HuH-7 (cell line): ENCODE data around the gene STAMBPL1.
"Not testable (repeated sequence)": the region's sequence is repeated elsewhere in the genome, so short reads cannot be mapped to it uniquely, and the experiment has no call there.

ENCODE experiments used
- DNase-seq: peaks from one replicate; pipeline ENCODE4 v3.0.0; 2011; ENCODE audit warnings: low spot score

The STAMBPL1 gene

DNA sequence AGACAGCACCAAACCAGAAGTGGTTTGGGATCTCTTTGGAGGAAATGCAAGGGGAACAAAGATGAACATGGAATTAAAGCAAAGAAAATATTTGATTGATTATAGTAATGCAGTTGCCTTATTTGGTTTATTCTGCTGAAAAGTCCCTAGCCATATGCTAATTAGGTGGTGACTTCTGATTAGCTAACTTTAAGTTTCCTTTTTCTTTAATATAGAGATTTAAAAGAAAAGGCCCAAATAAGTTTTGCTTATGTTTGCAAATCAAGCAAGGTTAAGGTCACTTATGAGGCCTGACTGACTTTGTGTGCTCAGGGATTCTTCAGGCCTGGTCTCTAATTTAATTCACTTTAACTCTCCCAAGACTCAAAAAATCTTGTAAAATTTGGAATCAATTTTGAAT, 22.2 kb upstream of the STAMBPL1 start:
- DNase-seq: no peak

DNA sequence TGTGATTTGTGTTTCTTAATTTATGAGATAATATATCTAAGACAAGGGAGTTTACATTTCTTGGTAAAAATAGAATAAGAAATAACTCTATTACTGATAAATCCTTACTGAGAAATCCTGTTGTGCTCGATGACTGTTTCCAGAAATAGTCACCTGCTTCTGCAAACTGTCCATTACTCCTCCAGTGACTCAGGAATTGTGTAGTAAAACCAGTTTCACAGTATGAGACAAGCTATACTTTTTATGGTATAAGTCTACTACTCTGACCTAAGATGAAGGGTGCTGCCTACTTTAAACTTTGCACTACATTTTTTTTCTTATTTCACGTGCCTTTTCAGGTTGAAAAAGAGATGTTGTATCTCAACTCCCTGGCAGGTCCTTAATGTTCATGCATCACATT, 21.6 kb upstream of the STAMBPL1 start:
- no peak for DNase-seq

DNA sequence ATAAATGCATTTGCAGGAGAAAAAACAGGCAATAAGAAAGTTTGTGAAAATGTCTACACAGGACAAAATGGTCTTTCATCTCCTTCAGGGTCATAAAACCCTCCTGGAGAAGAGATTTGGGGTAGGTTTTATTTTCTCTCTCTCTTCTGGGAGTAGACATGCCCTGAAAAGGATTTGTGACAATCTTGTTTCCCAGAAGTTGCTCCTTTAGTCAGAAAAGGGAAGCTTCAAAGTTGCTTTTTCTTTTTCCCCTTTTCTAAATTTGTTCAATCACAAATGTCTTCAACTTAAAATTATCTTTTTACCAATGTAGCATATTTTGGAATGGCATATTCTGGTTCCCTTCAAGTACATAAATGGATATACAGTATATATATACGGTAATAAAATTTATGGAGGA, 19.0 kb upstream of the STAMBPL1 start:
- DNase-seq: no peak

DNA sequence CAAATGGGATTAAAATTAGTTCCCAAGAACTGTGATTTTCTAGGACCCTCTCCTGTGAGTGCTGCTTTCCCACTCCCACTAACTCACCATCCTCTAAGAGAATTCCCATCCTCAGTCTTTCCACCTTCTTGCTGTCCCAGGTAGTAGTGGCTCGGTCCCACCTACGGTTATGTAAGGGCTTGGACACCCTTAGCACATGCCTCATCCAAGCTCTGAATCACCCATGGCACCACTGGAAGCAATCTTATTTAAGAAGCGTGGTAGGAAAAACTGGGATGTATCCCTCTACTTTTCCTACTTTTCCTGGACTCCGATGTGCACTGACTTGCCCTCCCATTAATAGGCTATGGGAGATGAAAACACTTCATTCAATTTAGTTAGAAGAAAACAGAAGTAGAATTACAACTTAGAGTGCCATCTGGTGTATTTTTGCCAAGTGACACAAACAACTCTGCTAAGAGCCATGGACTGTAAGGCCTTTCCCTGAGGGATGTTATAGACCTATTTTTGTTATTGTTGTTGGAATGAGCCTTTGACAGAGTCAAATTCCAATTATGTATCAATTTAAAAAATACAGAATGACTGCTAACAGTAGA, 14.7 kb upstream of the STAMBPL1 start:
- DNase-seq: no peak

DNA sequence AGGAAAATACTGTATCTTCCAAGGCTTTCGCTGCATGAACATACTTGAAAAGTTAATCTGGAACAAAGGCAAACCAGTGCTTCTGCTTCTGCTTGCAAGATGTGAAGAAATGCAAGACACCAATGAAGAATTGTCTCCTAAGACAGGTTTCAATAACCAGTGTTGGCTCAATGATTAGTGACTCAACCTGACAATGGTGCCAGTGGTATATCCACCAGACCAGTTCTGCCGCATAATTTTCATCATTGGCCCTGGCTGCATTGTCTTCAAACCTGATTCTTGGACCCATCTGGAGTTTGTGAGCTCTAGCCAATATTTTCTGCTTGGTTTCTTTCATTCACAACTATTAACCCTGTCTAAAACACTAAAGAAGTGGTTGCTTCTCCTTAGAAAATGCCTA, 13.6 kb upstream of the STAMBPL1 start:
- DNase-seq: no peak

DNA sequence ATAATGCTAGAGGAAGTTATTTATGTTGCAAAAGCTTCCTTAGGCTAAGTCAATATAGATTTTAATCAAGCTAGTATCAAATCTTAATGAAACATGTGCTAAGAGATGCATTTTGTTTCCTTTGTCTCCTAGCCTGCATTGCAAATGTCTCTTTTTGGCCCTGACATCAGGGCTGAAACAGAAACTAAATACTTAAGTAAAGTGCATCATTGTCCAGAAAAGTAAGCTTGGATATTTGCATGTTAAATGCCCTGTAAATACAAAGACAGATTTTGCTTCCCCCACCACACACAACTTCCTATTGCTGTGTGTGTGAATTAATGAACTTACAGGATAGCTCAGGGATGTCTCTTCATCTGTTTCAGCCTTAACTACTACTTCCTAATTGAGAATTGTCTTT, 10.0 kb upstream of the STAMBPL1 start:
- no peak for DNase-seq

DNA sequence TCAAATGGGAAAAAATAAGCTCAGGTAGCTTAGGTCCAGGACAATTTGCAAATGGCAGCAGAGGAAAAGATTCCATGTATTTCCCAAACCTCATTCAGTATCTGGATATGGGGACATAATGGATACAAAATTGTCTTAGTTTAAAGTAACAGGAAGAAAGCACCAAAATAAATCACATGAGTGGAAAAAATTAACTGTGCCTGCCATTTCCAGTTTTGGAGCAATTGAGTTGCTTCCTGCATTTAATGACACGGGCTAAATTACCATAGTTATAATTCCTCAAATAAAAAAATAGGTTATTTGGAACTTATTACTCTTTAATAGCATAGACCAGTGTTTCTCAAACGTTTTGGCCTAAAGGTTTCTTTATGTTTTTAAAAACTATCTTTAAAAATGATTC, 6.3 kb upstream of the STAMBPL1 start:
- no peak for DNase-seq

DNA sequence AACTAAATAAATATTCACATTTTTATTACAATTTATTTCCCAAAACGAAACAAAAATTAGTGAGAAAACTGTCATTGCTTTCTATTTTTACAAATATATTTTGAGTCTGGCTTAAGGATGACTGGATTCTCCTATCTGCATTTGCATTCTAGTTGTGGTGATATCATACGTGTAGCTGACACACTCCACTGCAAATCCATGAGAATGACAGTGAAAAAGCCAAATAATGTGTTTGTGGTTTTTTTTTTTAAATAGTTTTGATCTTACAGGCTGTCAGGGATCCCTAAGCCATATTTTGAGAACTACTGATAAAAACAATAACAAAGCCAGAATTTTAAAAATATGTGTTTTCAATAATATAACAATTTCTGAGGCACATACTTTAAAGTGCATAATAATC, 5.8 kb upstream of the STAMBPL1 start:
- DNase-seq: no peak

DNA sequence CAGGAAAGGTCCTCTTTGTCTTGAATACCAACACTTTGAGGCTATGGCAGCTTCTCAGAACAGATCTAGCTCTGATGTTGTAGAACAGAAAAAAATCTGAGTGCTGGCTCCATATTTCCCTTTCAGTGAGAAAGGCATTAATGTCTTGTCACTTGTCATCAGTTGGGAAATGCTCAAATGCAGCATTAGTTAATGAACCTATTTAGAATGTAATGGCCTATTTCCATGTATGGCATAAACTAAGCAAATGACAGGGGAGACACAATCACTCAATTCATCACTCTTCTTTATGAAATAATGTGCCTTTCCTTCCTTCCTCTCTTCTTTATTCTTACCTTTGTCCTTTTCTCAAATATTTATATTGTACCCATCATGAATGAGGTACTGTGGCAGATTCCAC, 5.0 kb upstream of the STAMBPL1 start:
- DNase-seq: no peak

DNA sequence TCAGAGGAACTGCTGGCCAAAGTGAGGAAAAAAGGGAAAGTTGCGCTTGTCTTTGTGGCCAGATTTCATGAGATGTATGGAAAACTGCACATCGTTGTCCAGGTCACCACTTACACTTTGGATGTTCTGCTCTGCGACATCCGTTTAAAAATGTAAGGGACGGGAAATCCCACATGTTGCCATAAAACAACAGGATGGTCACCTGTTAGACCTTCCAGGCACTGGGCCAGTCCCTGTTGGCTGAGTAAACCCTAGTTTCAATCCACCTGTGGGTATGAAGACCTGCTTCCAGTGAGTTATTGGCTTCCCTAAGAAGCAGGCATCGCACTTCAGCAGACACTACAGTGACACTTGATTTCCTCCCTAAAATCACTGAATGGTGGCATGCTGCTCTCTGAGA, 2.7 kb upstream of the STAMBPL1 start:
- no peak for DNase-seq

DNA sequence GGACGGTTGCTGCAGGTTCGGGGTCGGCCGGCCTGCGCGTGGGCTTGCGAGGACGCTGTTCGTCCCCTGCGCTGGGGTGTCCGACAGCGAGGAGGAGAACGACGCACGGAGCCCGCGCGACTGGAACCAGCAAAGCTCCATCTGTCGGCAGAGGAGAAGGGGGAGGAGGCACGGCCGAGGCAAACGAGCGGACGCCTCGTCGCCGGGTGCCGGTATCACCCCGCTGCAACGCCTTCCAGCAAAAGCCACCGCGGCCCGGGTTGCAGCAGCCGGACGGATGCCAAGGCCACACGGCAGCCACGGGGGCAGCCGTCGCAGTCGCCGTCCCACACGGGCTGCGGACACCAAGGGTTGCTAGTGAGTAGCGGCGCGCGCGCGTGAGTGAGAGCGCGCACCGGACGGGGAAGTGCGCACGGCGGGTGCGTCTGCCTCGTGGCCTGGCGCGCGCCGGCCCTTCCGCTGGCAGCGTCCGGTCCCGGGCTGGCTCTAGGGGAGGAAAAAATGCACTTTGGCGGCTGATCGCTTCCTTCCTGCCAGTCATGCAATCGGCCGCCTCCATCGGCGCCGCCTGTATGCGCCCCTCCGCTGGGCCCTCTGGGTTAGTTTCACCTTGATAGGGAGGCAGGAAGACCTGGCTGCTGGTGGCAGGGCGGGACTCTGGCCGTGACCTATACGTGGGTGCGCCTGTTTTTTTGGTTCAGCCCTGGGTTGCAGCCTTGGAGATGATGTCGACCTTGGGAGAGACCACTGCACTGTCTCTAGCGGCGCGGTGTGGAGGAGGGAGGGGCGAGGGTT, 434 bp downstream of the STAMBPL1 start:
- peak; percentile 58 for DNase-seq

DNA sequence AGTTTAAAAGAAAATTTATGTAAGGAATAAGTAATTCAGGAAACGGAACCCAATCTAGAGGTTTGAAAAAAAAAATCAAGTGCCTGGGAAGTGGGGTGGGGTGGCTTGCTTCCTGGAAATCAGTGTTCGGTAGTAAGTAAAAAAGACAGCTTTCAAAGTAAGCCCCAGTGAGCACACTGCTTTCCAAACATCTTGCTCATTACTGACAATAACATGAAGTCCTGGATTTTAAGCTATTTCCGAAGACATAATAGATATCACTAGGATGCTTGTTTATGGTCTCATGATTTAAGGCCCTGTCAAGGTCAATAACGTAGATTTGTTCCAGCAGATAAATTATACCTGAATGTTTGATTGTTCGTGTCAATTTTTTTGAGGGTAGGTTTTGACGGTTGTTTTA, 1.3 kb downstream of the STAMBPL1 start:
- no peak for DNase-seq

DNA sequence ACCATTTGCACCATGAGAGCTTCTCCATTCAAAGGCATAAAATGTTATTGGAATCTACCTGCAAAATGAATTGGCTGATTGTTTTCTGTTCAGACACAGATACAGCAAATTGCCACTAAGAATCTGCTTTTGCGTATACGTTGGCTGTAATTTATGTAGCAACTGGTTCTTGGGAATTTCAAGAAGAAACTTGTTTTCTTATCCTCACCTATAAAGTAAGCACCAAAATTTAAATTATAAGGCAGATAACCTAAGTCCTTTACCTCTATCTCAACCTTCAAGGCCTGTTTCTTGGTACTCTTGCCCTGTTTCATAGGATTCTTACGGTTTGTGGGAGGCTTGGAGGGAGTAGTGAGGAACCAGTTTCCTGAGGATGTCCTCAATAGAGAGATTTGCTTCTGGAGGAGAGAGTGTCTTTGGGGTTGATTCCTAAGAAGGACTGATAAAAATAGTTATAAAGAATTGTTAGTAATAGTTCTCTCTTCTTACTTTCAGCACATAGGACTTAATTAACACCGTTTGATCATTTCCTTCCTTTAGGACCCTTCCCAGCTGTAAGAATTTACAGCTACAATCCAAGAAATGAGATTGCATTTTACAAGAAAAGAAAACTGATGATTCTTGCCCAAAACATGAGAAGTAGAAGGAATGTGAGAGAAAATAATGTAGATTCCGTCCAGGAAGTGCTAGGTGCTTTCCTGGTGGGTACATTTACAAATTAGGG, 2.0 kb downstream of the STAMBPL1 start:
- no peak for DNase-seq

DNA sequence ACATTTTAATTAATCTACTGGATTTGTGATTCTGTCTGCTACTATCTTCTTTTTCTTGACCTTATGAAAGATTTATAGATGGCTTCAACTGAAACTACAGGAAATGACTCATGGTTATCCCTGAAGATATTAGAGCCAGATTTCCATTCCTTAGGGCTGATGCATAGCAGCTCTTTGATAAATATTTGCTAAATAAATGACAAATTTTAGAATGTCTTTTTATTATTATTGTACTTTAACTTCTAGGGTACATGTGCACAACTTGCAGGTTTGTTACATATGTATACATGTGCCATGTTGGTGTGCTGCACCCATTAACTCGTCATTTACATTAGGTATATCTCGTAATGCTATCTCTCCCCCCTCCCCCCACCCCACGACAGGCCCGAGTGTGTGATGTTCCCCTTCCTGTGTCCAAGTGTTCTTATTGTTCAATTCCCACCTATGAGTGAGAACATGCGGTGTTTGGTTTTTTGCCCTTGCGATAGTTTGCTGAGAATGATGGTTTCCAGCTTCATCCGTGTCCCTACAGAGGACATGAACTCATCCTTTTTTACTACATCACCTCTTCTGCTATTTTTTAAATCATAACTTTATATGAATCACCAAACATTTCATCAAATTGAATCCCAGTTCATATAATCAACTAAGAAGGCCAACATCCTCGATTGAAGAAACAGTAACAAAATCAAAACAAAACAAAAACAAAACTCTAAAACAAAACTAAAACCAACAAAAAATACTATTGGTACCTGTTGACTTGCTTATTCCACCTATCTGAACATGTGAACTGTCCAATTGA, 2.8 kb downstream of the STAMBPL1 start:
- not testable (repeated sequence) for DNase-seq

DNA sequence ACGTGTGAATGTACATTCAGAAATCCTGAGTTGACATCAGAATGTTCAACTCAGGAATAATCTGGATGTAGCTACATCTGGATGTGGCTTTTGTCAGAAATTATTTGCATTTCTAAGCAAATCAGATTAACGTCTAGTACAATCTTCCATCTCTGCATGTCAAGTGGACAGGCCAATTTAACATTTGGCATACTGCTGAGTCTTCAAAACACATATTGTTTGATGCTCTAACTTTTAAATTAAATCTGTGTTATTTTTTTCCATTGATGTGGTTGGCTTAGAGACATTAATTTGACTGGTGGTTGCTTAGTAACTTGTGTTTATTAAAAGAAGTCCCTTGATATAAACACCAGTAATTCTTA, 3.4 kb downstream of the STAMBPL1 start:
- DNase-seq: no peak

DNA sequence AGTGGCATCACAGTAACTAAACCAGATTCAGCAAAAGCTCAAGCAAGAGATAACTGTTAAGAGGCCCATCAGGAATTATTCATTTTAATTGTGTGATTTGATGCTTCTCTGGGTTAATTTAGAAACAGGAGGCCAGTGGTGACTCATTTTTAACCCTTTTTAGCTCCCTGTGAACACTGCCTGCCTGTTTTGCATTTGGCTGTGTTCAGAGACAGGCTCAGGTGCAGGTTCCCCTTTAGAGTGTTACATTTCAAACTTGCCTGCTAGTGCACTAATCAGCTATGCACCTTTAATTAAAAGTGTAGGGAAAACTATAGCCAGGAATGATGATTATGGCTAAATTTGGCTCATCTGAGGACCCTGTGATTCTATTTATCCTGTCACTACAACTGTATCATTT, 6.5 kb downstream of the STAMBPL1 start:
- DNase-seq: no peak

DNA sequence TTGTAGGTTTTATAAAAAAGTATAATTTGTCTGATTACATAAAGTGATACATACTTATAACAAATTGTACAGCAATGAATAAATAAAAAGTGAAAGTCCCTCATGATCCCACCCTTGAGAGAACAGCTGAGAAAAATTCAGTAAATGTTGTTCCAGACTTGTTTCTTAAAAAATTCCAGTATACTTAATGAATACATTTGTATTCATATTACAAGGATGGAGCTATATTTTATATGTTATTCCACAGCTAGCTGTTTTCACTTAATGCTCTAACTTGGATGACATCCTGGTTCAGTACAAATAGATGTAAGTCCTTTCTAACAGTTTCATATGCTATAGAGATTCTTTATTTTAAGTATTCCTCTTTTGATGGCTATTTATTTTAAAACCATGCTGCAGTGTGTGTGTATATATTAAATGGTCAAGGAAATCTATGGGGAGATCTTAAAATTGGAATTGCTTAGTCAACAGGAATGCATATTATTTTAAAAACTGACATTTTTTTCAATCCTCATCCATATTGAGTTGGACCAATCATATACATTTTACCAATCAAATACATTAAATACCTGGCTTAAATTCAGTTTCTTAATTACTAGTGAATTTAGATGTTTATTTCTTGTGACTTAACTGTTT, 8.9 kb downstream of the STAMBPL1 start:
- DNase-seq: no peak

DNA sequence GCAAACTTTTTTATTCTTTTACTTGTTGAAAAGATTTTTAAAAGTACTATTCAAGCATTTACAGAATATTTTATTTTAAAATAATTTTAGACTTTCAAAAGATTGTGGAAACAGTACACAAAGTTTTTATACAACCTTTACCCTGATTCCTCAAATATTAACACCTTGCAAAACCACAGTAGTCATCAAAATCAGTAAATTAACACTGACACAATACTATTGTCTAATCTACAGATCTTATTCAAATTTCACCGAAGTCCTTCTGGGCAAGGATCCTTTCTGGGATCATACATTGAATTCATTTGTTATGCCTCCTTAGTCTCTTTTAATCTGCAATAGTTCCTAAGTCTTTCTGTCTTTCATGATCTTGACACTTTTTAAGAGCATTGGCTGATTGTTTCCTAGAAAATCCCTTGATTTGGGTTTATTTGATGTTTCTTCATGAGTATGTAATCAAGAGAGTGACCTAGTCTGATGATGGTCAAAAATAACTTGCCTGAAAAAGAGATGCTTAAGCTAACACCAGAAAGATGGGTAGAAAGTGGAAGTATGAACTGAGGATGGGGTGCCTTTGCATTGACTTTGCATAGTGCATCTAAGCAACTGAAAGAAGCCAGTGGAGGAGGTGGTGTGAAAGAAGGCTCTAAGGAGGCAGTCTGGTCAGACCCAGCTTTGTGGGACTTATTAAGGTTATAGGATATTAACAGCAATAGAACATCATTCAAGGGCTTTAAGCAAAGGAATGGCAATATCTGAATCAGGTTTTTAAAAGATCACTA, 9.7 kb downstream of the STAMBPL1 start:
- no peak for DNase-seq

DNA sequence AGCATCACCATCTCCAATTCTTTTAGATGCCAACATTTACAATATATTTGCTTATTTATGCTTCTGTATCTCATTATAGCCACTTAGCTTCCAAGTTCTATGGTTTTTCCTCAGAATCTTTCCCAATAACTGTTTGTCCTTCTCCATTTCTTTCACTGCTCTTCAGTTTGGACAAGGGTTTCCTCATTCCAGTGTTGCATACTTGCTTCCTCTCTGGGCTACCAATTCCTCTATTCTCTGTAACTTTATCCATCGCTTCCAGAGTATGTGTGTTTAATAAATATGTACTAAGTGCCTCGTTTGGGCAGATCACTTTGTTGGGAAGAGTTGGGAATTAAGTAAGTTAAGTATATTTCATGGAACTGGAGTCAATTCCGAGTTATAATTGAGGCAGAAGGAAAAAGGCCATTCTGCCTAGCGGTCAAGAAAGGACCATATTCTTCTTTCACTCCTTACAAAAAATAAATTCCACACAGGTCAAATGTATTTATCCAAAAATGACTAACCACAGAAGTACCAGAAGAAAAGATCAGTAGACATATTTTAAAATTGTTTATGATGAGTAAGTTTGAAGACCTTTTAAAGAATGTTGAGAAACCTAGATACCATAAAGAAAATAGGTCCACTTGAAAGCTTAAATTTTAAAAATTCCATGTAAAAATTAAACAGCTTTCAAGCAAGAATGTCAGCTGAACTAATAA, 10.8 kb downstream of the STAMBPL1 start:
- DNase-seq: no peak

DNA sequence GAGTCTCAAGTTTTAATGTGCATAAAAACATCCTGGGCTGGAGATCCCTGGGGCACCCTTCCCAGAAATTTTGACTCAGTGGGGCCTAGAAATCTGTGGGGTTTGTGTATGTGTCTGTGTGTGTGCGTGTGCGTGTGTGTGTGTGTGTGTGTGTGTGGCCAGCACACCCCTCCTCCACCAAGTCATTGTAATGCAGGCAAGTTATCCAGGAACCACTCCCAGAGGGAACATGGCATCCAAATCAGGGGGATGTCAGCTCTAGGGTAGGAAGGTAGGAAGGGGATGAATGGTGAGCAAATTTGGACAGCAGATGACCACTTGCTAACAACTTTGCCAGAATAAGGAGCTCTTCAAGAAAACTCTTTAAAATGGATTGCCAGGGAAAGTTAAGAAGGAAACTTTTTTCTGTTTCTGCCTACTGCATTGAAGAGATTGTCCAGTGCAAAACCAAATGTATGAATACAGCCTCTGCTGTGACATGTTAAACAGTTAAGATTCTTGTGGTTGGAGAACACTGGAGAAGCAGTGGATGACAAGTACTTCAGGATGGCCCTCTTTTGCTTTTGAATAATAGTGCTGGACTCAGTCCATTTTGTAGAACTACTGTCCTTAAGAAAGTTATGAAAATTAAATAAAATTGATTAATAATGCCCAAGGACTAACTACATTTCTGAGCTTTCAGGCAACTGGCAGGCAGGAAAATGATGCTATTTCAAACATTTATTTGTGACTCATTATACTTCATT, 12.3 kb downstream of the STAMBPL1 start:
- no peak for DNase-seq
